ENCODE results near the gene FXYD7.
"Not testable (repeated sequence)": the region's sequence is repeated elsewhere in the genome, so short reads cannot be mapped to it uniquely, and the experiment has no call there.

Gene FXYD7

GRCh38 chr19:35146746-35147459, 3.8 kb downstream of the FXYD7 start:
- DNase-seq = peak; percentile 40 to 43 (median 42)

GRCh38 chr19:35149463-35149862, 6.4 kb downstream of the FXYD7 start:
- no peak for DNase-seq

- no peak for DNase-seq
Observed at GRCh38 chr19:35150445-35150844, 7.4 kb downstream of the FXYD7 start.

- no peak for DNase-seq
Observed at GRCh38 chr19:35151273-35152065, 8.4 kb downstream of the FXYD7 start.

GRCh38 chr19:35153129-35153522, 10.1 kb downstream of the FXYD7 start:
- not testable (repeated sequence) for DNase-seq

GRCh38 chr19:35153701-35154524, 10.9 kb downstream of the FXYD7 start:
- DNase-seq = peak; percentile 39 to 71 (median 43)

- peak; percentile 87 to 94 (median 92) for DNase-seq
Observed at GRCh38 chr19:35154525-35155406, 11.7 kb downstream of the FXYD7 start, which contains the start of gene FXYD5. Gene FXYD5 (plus strand): TSS chr19:35154735. CDS start chr19:35155551, 816 bp downstream.

- peak; percentile 41 to 61 (median 41) for DNase-seq
Observed at GRCh38 chr19:35155441-35155840, 12.4 kb downstream of the FXYD7 start.

- no peak for DNase-seq
Observed at GRCh38 chr19:35155981-35156672, 13.1 kb downstream of the FXYD7 start.

- no peak for DNase-seq
Observed at GRCh38 chr19:35156673-35157014, 13.6 kb downstream of the FXYD7 start.

GRCh38 chr19:35157431-35157830, 14.4 kb downstream of the FXYD7 start:
- DNase-seq = no peak

- DNase-seq = no peak
Observed at GRCh38 chr19:35159606-35160005, 16.6 kb downstream of the FXYD7 start.

GRCh38 chr19:35160629-35161433, 17.8 kb downstream of the FXYD7 start:
- DNase-seq = no peak

- no peak for DNase-seq
Observed at GRCh38 chr19:35161434-35161743, 18.3 kb downstream of the FXYD7 start.

GRCh38 chr19:35162471-35163326, 19.6 kb downstream of the FXYD7 start:
- no peak for DNase-seq

- no peak for DNase-seq
Observed at GRCh38 chr19:35164418-35164817, 21.4 kb downstream of the FXYD7 start.

- no peak for DNase-seq
Observed at GRCh38 chr19:35165200-35166058, 22.4 kb downstream of the FXYD7 start.

GRCh38 chr19:35166100-35167063, 23.3 kb downstream of the FXYD7 start:
- no peak for DNase-seq
